ENCODE data around the gene FMNL2.
A peak's percentile ranks its signal among the peaks of the same experiment; 100 is the strongest.

FMNL2 gene

DNA sequence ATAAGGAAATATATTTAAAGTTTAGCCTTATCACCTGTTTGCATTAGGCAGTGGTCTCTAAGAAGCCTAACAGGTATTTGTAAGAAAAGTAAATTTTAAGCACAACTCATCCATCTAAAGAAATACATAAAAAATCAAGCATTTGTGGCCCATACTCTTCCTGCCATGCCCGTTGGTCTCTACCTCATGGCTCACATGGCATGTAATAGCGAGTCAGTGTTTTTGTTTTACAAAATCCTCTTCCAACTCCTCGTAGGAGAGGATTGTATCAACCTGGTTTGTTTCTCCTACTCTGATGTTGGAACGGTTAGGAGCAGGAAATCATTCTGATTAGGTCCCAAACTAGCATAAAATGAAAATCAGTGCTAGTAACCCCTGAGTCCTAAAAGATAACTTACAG, 91.8 kb downstream of the FMNL2 start:
- DNase-seq (ENCODE audit: low read depth) = peak; percentile 35

DNA sequence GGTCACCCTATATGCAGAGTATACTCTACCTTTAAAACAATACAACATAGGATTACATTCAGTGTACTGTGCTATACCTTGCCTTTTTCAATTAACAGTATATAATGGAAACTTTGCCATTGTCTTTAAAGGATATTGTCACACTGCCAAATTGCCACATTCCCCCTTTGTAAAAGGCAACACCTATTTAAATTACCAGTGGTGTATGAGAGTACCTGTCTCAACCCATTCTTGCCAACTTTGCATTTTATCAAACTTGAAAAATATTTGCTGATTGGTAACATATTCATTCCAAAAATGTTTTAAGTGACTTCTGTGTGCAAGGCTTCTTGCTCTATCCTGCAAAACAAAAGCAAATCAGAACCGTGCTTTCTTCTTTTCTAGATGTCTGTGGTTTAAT, 92.9 kb downstream of the FMNL2 start:
- no peak for DNase-seq (ENCODE audit: low read depth)

DNA sequence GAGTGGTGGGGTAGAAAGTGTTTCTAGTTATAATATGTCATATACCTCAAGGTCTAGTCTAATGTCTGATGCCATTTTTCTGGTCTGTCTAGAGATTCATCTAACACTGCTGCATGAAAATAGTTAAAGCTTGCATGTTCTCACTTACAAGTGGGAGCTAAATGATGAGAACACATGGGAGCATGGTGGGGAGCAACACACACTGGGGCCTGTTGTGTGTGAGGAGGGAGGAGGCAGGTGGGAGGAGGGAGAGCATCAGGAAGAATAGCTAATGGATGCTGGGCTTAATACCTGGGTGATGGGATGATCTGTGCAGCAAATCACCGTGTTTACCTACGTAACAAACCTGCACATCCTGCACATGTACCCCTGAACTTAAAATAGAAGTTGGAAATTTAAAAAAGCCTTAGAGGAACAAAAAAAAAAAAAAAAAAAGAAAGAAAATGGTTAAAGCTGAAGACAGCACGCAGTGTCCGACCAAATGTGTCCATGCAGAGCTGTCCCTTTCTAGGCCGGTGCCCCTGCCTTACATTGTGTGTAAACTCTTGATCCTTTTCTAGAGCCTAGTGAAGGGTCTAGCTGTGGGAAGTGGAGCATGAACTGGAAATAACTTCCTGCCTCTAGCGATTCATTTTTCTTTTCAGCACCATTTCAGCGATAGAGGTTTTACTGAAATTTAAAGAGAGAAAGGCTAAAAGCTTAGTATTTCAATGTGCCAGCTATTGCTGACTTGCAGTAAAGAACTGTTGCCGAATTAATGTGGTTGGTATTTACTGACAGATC, 94.0 kb downstream of the FMNL2 start:
- no peak for DNase-seq (ENCODE audit: low read depth)

DNA sequence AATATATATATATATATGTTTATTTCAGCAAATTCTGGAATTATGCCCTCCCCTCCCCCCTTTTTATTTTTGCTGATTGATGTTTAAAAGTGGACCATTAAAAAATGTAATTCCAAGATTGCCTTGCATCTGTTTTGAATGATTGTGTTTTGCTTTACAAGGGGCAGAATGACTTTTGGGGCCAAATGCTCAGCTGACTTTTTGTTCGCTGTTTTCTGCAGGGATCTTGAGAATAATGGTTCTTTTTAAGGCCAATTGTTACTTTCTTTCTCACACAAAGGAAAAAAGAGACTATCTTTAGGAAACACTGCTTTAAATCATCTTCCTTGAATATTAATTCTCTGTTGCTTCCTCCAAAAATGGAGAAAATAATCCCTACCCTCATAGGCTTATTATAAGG, 95.9 kb downstream of the FMNL2 start:
- no peak for DNase-seq (ENCODE audit: low read depth)

DNA sequence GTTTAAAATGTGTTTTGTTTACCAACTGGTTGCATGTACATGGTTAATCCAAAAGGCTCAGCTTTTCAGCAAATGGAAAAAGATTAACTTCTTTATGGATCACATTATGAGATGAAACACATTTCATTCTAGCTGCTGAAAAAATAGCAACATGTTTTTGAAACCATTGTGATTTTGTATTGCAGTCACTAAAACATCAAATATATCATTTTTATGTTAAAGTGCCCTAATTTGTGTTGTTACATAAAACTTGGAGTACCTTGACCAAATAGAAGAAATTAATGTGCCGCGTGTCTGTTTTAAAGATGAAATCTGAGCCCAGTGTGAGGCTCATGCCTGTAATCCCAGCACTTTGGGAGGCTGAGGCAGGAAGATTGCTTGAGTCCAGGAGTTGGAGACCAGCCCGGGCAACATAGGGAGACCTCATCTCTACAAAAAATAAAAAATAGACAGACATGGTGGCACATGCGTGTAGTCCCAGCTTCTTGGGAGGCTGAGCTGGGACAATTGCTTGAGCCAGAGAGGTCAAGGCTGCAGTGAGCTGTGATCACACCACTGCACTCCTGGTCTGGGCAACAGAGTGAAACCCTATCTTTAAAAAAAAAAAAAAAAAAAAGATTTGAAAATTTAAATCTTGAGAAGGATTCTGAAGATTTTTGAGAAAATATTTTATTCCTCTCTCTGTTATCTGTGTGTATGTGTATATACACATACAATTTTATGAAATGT, 96.6 kb downstream of the FMNL2 start:
- no peak for DNase-seq (ENCODE audit: low read depth)

DNA sequence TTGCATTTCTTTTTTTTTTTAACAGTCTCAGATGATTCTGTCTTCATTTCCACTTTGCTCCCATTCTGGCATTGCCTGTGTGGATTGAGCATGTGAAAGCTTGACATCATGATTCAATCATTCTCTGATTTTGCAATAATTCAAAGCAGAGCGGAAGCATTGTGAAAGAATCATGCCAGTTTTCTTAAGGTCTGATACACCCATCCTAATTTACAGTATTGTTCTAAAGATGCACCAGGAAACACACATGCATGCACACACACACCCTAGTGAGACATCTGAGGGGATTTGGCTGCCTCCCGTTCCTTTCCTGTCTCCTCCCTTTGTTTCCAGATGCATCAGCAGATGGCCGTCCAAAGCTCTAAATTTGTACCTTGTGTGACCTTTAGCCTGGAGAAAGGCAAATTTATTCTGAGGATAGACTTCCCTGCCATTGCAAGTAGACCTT, 97.3 kb downstream of the FMNL2 start:
- DNase-seq (ENCODE audit: low read depth) = peak; percentile 95

DNA sequence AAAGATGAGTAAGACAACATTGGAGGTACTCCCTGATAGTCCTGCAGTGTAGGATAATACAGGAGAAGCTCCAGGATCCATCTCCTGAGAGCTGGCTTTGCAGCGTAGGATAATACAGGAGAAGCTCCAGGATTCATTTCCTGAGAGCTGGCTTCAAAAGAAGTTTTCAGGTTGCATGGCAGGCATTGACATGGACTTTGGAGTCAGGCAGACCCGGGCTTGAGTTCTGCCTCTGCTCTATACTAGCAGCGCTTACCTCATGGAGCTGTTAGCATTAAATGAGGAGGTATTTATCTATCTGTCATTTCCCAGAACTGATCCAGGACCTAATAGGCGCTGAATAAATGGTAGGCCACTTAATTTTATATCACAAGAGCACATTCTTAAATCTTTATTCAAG, 97.8 kb downstream of the FMNL2 start:
- DNase-seq (ENCODE audit: low read depth) = no peak

DNA sequence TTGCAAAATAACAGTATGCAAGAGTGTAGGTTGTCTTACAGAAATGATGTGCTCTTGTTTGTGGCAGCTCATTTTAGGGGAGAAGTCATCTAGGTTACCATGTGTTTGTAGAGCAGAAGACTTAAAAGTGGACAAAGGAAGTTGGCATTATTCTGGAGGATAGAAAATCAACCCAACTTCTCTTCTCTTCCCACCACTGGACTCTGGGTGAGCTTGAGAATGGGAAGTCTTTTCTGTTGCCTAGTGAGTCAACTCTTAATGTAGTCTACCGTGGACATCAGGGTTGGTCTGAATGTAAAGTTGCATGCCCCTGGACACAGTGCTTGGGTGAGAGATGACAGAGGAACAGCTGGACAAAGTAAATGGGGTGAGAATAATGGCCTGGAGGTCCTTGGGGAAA, 98.3 kb downstream of the FMNL2 start:
- DNase-seq (ENCODE audit: low read depth) = no peak

DNA sequence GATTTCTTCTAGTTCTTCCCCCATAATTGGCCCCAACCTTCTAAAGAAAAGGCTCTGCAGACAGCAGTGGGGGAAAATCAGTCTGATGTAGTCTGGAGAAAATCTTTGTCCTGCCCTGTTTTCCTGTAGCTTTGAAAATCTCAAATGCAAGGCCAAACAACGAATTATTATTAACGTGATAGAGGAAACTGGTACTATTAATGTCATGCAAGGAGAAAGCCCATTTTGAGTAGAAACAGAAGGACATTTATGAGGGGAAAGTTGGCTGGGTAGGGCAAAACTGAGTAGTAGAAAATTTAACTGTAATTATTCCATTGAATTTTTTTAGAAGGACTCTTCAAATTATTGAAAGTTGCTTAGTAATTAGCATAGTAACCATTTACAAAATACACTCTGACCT, 98.8 kb downstream of the FMNL2 start:
- no peak for DNase-seq (ENCODE audit: low read depth)

DNA sequence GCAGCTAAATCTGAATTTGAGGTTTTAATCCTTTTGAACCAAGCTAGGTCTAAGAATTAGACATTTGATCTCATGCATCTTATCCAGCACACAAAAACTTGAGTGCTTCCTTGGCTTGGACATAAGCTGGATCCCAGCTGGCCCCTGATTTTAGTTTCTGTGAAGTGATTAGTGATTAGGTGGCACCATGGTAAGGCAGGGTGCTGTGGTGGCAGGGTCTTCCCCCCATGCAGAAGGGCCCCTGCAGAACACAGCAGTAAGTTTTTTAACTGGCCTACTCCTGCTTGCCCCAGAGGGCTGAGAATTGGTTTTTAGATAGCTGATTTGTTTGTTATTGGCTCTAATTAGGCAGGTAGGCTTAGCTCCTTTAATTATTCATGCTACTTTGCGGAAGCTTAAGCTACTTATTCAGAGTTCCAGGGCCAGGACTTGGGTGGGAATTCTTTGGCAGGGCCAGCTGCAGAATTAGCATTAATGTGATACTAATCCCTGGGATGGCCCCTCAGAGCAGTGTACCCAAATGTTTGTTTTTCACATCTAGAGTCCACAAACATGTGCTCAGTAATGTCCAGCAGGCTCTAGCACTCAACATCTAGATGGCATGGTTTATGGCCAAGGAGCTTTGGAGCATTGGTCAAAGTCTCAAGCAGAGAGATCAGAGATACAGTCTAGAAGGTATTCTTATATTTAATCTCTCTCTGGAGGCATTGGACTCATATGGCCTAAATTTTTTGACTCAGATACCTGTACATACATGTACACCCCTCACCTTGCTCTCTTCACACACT, 99.6 kb downstream of the FMNL2 start:
- no peak for DNase-seq (ENCODE audit: low read depth)

DNA sequence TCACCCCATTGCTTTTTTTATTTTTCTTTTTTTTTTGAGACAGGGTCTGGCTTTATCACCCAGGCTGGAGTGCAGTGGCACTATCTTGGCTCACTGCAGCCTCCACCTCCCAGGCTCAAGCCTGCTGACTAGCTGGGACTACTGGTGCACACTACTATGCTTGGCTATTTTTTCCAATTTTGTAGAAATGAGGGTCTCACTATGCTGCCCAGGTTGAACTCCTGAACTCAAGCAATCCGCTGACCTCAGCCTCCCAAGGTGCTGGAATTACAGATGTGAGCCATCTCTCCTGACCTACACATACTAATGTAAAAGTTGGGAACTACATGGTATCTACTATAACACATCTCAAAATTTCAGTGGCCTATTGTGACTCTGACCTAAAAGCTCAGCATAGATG, 101.2 kb downstream of the FMNL2 start:
- no peak for DNase-seq (ENCODE audit: low read depth)

DNA sequence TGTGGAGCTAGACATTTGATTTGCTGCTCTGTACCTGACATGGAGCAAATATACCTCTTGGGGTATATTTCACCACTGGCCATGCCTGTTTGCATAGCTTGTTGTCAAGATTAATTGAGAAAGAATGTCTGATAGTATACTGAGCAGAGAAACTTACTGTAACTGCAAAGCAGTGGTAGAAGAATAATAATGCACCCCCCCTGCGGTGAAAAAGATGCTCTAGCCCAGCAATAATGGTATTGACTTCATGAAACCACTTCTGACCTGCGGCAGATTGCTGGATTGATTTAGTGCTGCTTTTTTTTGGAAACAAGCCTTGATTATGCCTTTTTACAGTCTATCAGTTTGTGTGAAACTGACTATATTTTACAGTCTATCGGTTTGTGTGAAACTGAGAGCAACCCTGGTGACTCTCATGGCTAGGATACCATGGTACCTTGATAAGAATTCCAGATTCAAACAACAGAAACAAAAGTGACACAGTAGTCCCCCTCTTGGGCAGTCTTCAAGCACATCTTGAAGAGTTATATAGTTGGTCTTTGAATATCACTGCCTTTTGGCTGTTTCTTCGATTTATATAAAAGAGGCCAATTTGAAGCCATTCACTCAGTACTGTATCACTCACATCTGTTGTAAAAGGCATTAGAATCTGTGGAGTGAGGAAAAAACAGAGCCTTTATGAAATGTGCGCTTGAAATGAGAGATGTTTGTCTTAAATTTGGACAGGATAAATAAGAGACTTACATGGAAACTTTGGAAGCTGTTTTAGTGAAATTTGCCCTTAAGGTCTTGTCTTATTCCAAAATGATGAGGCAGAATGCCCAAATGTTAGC, 102.5 kb downstream of the FMNL2 start:
- no peak for DNase-seq (ENCODE audit: low read depth)

DNA sequence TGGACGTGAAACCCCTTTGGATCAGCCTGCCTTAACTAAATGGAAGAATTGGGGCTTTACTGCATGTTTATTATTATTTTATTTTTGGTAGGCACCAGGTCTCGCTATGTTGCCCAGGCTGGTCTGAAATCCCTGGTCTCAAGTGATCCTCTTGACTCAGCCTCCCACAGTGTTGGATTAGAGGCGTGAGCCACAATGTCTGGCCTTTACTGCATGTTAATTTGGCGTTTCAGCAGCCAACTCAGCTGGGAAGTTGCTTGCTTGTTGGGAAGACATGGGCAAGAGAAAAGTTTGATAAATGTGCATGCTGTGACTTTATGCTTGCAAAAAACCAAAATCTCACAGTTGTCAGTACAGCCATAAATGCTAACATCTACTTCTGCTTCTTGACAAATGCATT, 105.1 kb downstream of the FMNL2 start:
- DNase-seq (ENCODE audit: low read depth) = no peak

DNA sequence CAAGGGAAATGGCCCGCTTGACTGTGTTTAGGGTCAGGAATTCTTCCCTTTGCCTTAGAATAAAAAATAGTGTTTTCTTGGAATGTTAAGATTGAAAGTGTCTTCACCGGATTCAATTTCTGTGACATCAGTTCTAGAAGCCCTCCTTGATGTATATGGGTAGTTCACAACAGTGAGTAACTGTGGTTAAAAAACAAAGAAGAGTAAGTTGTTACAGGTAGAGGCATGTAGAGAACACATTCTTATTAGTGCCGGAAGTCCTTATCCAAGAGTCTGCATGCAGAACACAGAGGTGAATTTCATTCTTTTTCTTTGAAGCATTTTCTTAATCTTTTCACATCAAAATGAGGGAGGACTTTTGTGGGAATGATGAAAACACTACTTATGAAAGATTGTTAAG, 105.5 kb downstream of the FMNL2 start:
- DNase-seq (ENCODE audit: low read depth) = no peak

DNA sequence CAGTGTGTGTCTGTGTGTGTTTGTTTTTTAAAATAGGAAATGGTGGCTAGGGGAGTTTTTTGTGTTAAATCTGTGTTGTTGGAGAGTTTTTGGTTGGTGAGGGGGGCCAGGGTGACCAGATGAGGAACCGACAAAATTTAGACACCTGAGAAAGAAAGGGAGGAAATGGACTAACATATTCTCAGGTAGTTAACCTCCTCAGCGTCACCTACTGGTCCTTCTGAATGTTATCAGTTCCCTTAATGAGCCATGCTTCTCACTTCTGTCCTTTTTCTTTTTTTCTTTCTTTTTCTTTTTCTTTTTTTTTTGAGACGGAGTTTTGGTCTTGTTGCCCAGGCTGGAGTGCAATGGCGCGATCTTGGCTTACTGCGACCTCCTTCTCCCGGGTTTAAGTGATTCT, 107.0 kb downstream of the FMNL2 start:
- DNase-seq (ENCODE audit: low read depth) = no peak

DNA sequence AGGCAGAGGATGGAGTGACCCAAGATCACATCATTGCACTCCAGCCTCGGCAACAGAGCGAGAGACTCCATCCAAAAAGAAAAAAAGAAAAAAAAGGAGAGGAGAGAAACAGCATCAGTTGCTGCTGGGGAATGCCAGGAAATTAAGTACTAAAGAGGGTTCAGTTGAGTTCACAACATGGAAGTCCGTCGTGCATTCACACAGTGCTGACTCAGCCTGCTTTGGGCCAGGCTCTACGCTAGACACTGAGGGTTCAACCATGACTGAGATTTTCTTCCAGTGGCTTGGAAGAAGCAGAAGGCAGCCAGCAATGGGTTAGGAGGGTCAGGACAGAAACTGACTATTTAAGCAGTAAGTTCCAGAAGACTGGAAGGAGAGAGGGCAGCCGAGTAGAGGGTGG, 108.8 kb downstream of the FMNL2 start:
- peak; percentile 78 for DNase-seq (ENCODE audit: low read depth)

DNA sequence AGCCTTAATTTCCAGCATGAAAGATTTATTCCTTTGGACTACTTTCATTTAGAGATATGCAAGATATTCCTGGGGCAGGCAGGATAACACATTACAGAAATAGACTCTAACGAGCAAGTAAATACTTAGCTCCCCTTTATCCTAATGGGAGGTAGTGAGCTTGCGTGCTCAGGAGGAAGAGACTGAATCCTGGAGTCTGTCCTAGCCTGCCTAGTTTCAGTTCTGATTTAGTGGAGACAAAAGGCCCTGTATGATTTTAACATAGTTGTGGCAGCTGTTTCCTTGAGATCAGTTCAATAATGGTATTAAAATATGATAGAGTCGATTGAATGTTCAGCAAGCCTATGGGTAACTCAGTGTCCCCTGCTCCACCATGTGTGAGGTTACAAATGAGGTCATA, 109.5 kb downstream of the FMNL2 start:
- no peak for DNase-seq (ENCODE audit: low read depth)

DNA sequence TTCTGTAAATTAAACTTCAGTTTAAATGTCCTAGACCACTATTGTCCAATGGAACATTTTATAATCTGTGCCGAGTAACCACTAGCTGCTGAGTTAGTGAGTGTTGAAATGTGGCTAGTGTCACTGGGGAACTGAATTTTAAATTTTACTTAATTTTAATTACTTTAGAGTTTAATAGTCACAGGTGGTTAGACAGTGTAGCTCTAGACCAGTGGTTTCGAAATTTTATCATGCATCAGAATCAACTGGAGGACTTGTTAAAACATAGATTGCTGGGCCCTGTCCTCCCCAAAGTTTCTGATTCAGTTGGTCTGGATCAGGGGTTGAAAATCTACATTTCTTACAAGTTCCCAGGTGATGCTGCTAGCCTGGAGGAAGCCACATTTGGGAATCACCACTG, 110.4 kb downstream of the FMNL2 start:
- no peak for DNase-seq (ENCODE audit: low read depth)

DNA sequence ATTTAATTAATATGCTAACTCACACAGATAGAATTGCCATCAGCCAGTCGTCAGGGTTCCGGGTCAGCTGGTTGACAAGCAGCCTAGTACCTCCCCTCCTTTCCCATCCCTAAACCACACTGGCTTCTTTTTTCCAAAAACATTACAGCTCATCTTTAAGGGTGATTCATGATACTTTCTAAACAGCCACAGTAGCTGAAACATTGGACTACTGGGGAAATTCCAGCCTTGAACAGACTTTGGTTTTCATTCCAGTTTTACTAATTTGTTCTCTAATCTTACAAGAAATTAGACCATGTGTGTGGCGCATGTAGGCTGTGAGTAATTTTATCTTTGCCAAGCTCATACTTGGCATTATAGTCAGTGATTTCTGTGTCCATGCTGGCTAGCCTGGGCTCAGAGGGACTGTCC, 110.8 kb downstream of the FMNL2 start:
- DNase-seq (ENCODE audit: low read depth) = peak; percentile 94

DNA sequence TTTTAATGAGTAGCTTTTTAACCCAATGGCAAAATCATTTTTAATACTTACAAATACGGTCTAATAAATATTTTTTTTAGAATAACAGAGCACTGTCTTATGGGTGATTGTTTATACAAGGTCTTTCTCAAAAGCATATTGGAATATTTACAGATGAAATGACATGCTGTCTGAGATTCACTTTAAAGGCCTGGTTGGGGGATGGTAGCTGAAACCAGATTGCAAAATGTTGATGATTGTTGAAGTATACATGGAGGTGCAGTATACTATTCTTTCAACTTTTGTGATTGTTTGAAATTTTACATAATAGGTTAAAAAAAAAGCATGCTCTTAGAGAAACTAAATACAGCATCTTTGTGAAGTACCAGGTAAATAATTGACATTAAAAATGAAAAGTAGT, 111.2 kb downstream of the FMNL2 start:
- peak; percentile 52 for DNase-seq (ENCODE audit: low read depth)

DNA sequence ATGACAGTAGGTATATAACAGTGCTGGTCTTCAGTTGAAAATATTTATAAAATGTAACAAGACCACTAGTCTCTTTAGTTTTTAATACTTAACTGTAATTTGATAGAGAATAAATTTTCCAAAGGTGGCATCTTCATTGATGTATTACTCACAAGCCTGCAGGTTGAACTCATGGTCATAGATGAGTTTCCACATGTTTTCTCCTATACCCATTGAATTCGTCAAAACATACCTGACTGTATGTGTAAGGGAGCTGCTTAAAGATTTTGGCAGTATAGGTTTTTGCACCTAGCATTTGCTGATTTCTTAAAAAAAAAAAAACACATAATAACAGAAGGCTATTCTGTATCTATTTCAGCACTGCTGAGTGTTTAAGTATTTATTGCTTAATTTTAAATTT, 112.9 kb downstream of the FMNL2 start:
- DNase-seq (ENCODE audit: low read depth) = no peak

DNA sequence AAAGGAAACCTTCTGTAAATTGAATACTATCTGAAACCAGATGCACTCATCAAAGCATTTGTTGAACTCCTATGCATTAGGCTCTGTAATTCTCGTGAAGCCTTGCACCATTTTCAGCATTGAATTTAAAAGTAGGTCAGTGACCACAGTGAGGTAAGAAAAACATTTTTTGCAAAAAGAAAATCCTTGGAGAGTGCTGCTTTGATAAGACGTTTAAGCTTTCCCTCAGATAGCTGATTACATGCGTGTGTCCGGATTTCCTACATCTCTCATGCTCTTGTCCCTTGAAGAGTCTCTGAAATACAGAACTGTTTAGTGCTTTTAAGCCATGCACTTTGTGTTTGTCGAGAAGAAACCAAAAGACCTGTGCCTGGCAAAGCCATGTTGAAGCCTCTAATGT, 113.6 kb downstream of the FMNL2 start:
- DNase-seq (ENCODE audit: low read depth) = no peak

Measured in iris pigment epithelial cell (primary cell).